HG03280 (cell line): Measurements from ENCODE around the gene RBP2.

Experiments
- ATAC-seq: cut with Tn5 transposase; IDR thresholded peaks from one replicate; pipeline ENCODE4 v1.9.1; 2021; ENCODE audit warnings: mild to moderate bottlenecking, moderate library complexity; ENCODE audit not compliant: unreplicated experiment

Gene RBP2

GRCh38 chr3:139481116-139481515 lies 4.8 kb upstream of the RBP2 start:
- ATAC-seq, result no peak

DNA sequence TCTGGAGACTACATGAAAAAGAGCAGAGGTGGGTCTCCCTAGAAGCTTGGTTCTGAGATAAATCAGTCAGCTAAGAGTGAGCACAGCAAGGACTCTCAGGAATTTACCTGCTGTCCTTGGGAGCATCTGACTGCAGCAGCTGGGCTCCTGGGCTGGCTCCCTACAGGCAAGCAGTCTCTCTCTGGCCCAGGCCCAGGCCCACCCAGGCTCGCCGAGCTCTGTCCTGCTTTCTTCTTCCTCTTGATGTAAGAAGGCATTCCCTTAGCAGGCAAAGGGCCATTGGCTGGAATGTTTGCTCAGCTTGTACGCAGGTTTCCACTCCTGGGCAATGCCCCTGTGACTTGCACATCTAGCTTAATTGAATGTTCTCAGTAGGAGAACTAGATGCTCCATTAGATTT lies 4.3 kb upstream of the RBP2 start:
- no peak for ATAC-seq

- no peak for ATAC-seq
Observed at GRCh38 chr3:139477710-139478640, 1.7 kb upstream of the RBP2 start.

DNA sequence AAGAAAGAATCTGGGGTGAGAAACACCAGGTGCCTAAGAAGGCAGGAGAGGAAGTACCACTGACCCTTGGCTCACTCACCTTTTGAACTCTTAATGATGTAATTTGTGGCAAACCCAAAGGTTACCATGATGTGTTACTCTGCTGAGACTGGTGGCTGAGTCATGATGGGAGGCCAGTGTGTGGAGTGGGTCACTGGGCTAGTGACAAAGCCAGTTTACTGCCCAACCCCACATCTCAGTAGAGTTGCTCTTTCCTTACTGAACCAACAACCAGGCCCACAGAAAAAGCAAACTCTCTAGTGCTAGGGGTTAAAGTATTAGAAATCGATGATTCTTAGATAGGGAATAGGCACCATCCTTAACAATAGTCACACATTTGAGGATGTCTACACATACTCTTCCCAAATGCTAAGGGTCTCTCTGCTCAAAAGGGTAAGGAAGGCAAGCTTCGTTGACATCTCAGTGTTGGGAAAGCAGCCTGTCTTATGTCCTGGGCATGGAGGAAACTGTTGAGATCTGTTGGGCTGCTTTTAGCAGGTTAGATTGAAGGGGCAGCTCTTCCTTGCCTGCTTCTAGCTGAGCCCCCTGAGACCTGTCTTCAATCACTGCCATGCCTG lies 3.1 kb downstream of the RBP2 start:
- no peak for ATAC-seq

- ATAC-seq, result no peak
Observed at GRCh38 chr3:139472380-139473010, 3.8 kb downstream of the RBP2 start.

GRCh38 chr3:139470199-139470598 lies 6.1 kb downstream of the RBP2 start:
- ATAC-seq, result no peak

DNA sequence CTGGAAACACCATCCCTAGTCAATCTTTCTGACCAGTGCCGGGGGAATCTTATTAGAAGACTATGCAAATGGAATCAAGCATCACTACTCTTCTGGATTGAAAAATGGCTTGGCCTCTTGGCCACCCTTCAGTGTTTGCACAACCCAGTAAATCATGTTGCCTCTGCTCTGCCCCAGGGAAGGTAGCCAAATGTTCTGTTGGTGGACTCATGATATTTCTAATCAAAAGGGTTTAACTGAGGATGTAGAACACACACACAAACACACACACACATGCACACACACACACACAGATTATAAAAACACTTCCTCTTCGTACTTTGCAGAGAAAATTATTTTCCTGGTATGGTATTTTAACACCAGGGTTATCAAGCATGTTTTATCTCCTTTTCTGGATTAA lies 7.9 kb downstream of the RBP2 start:
- no peak for ATAC-seq

- no peak for ATAC-seq
Observed at GRCh38 chr3:139466360-139466759, 10.0 kb downstream of the RBP2 start.

GRCh38 chr3:139465636-139466035 lies 10.7 kb downstream of the RBP2 start:
- no peak for ATAC-seq

DNA sequence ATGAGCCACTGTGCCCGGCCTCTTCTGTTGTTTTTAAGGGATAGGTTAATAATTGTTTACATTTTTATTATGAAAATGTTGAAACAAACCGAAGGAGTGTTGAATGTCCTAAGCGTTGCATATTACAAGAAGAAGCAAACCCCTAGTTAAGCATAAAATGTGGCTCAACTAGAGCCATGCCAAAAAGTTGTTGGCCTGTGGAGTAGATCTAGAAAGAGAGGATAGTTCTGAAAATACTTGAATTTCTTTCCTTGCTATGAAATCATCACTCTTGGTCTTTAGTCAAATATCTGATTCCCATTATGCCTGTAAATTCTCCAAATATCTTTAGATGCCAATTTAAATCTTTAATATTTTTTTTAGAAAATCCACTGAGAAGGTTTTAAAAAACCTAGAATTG lies 12.8 kb downstream of the RBP2 start:
- ATAC-seq, result no peak

GRCh38 chr3:139460529-139460928 lies 15.8 kb downstream of the RBP2 start:
- no peak for ATAC-seq

GRCh38 chr3:139460076-139460475 lies 16.2 kb downstream of the RBP2 start:
- no peak for ATAC-seq

- no peak for ATAC-seq
Observed at GRCh38 chr3:139458348-139458747, 18.0 kb downstream of the RBP2 start.

- ATAC-seq, result no peak
Observed at GRCh38 chr3:139457066-139457465, 19.2 kb downstream of the RBP2 start.

GRCh38 chr3:139456386-139456785 lies 19.9 kb downstream of the RBP2 start:
- no peak for ATAC-seq

DNA sequence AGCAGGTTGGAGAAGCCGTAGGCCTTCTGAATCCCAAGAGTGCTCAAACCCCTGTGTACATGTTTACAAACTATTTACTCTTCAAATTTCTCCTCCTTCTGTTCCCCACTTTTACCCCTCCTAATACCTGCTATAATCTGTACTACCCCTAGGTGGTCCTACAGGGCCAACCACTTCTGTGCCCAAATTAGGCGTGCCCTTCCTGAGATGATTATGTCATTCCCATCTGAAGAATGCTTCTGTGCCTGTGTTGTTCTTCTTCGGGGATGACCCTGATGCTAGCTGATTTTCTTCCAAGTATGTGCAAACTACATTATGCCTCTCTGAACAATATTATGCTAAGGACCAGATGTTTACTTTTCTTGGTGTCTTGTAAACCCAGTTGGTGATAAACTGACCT lies 20.5 kb downstream of the RBP2 start:
- no peak for ATAC-seq

- no peak for ATAC-seq
Observed at GRCh38 chr3:139455206-139455605, 21.1 kb downstream of the RBP2 start.

GRCh38 chr3:139454346-139454745 lies 22.0 kb downstream of the RBP2 start:
- no peak for ATAC-seq

DNA sequence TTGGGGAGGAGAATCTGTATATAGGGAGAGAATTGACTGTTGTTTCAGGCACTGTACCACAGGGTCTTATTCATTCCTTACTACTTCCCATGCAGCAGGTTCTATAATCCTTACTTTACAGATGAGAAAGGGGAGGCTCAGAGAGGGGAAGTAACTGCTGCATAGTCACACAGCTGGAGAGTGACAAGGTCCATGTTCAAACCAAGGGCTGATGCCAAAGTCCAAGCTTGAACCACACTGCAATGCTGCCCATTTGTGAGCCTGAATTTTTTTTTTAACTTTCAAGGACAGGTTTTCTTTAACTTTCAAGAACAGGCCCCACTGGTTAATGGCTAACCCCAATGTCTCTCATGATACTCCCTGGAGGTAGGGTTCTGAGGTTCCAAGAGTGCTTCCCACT lies 26.2 kb downstream of the RBP2 start:
- no peak for ATAC-seq

DNA sequence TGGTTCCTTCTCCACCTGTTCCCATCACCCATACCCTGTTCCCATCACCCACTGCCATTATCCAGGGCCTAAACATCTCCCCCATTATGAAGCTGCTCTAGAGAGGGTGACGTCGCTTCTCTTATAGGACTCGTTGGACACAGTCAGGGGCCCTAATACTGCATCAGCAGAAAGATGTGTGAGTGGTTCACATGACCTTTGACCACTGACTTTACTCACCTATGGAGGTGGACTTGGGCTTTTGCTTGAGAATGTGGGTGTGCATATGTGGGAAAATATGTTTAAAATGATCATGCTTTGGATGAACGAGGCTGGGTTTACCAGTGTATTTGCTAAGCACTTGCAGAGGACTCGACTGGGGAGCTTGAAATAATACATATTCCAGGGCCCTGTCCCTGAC lies 26.8 kb downstream of the RBP2 start:
- ATAC-seq, result no peak

- ATAC-seq, result no peak
Observed at GRCh38 chr3:139448104-139448503, 28.2 kb downstream of the RBP2 start.

GRCh38 chr3:139447486-139447885 lies 28.8 kb downstream of the RBP2 start:
- no peak for ATAC-seq
